ENCODE data around the gene NOL6. TPM values are rescaled to one million over a fixed set of nuclear protein-coding genes. Genes with fewer than 3 reads are reported as not detected.
"Not testable (repeated sequence)": the region's sequence is repeated elsewhere in the genome, so short reads cannot be mapped to it uniquely, and the experiment has no call there.

NOL6 gene
- polyA plus RNA-seq, 10 donors, result 19.4 to 27.1 (median 23.5) TPM

DNA sequence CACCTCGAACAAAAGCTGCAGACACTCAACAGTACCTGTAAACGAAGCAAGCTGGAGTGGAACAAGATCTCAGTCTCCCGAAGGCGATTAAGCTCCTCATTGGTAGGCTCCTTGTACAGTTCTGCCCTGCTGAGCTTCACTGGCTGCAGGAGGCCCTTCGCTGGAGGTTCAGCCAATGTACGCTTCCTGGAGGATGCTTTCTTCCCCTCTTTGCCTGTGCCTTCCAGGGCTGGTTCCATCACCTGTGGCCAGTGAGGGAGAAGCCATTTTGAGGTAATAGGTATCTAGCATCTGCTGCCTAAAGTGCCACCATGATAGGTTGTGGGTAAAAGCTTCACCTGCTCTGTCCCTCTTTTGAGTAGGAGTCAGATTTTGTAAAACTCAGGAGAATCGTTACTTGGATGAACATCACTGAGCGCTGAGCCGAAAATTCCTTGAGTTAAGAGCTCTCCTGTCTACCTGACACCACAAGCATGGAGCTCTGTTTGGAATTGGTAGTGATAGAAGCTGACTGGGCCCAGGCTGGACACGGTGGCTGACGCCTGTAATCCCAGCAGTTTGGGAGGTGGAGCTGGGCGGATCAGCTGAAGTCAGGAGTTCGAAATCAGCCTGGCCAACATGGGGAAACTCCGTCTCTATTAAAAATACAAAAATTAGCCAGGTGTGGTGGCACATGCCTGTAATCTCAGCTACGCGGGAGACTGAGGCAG, 1.4 kb downstream of the NOL6 start:
- no peak for DNase-seq

DNA sequence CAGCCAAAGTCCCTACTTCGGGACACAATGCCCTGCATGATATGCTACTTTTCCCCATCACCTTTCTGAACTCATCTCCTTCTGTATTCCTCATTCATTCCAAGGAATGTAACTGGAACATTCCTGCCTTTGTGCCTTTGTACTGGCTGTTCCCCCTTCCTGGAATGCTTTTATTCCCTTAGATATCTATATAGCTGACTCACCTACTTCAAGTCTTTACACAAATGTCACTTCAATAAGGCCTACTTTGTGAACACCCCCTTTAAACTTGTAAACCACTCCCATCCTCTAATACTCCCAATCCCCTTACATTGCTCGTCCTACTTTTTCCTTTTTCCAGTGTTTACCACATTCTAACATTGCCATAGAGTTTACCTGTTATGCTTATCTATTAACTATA, 2.4 kb downstream of the NOL6 start:
- no peak for DNase-seq

DNA sequence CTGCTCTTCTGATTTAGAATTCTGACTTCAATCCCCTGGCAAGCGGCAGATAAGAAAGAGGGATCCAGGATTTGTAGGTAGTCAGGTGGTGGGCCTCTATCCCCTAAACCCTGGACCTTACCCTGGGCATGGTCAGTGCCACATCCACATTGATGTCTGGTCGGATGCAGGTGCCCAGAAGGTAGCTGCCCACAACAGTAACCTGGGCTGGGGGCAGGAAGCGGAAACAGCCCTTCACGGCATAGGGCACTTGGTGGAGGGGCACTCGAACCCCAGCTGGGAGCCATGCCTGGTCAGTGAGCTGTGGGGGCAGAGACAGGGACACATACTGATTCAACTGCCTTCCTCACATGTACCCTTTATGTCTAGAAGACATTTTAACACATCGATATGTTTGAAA, 3.8 kb downstream of the NOL6 start:
- DNase-seq, result no peak

DNA sequence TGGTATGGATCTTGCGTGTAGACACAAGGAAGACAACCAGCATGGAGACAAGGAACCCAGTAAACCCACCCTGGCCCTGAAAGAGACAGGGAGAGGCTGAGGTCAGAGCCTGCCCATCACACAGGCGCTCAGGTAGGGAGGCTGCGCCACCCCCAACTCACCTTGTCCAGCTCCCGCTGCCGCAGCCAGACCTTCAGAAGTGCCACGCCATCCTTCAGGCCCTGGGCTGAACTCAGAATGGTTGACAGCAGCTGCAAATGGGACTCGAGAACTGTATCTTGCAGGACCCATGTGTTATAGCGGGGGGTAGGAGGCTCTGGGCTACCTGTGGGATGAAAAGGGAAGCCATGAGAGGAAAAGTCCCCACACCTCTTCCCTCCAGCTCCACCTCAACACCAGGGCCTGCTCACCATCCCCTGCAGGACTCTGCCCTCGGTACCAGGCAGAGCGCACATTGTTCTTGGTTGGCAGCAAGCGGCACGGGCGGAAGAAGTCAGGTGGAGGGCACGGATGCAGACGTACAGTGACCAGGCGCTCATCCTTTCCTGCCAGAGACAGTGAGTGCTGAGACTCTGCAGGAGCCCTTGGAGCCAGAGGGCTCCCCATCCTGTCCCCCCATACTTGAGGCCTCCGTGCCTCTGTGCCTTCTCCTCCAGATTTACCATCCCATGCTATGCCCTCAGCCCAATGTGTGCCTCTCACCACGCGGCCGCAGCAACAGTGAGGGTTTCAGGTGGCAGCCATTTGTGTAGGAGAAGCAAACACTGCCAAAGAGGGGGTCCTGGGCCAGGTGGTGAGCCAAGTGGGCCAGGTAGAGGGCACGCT, 4.7 kb downstream of the NOL6 start:
- DNase-seq, result no peak

DNA sequence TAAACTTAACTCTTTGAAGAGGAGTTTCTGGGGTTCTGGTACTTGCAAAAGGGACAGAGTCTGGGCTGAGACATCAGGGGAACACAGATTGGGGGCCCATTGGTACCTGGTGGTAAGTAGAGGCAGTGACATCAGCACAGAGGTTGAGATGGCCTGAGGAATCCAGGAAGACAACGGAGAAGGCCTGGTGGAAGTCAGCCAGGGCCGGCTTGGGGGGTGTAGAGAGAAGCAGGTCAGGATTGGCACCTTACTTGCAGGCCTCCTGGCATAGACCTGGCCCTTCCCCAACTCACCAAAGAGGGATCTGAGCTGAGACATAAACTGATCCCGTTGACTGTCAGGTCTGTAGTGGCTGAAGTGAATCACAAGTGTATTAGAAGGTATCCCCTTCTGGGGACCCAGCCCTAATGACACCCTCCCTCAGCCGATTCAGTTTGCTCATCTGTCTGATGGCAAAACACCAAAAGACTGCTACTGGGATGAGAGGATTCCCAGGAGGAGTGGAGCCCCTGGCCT, 5.5 kb downstream of the NOL6 start:
- DNase-seq, result no peak

DNA sequence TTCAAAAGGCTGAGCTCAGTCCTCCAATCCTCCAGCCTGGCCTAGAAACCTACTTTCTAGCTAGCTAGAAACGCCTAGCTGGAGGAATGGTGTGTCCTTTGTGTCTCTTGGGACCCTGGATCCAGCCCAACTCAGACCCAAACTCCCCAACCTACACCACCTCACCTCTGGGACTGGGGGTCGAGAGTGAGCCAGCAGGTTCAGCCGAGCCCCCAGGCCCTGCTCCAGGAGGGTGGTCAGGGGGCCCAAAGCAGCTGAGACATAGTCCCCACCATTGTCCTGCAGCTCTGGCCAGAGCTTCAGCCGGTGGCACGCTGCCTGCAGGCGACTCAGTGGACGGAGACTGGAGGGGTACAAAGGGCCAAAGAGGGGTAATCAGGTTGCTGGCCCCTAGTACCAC, 6.2 kb downstream of the NOL6 start:
- no peak for DNase-seq

DNA sequence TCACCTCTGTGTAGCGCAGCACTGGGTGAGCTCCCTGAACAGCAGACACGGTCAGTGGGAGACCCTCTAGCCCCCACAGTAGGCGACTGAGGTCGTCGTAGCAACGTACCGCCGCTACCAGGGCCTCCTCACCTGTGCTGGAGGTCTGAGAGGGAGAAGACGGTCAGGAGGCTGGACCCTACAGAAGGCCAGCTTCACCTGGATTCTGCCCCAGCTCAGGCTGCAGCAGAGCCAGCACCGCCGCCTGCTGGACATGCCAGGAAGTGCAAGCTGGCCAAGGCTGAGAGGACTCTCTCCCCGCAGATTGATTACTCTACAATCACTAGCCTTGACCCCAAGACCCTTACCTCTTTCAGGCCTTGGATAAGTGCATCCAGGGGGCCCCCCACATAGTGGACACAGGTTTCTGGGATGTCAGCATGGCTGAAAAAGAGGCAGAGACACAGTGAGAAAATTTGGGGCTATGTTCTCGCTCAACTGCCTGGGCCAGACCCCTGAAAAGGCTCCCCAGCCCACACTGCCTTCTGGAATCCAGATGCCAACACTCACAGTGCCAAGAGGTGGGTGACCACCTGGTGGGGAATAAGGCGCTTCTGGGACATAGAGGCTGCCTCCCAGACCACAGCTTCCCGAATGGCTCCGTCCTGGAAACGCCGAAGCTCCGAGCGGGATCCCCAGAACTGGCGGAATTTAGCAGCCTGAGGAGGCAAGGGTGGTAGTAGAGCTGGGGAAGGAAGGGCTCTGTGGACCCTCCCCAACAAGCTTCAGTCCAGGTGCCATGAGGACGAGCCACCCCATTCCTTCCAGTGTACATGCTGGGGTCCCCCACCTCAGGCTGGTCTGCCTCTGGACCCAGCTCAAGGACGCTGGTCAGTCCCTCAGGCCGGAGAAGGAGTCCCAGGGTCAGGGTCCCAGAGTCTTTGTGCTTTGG, 6.9 kb downstream of the NOL6 start:
- peak in 2 of 3 donors; percentile 40 to 51 for DNase-seq

DNA sequence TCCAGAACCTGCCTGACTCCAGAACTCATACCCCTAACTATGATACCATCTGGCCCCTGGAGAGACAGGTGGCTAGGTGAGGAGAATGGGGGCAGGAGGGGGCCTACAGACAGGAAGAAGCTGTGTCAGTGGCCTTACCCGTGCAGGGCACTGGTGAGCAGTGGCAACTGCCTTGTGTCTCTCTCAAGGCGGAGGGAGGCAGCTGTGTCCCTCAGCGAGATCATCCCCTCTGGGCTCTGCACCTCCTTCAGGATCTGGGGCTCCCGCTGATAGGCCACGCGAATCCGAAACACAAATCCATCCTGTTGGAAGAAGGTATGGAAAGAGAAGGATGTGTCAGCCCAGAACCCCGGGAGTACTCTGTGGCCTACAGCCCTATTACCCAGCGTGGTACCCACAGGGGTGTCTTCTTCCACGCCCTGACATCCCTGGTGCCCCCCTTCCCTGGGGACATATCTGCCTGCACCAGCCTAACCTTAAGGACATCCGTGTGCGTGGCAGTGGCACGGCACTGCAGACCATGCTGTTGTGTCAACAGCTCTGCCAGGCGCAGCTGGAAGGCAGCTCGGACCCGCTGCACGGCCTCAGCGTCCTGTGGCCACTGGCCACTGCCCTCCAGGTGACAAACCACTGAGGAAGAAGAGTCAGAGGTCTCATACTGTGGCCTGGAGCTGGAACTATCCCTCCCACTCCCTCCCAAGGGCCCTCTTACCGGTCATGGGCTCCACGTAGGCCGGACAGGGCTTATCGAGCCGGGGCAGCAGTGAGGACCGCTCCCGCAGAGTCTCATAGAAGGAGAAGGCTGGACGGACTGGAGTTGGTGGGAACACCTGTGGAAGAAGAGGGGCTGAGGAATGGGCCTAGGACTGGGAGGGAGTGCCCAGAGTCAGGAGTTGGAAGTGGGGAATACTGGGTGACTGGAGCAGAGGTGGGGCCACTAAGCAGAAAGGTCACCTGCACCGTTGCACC, 7.8 kb downstream of the NOL6 start:
- DNase-seq, result no peak

DNA sequence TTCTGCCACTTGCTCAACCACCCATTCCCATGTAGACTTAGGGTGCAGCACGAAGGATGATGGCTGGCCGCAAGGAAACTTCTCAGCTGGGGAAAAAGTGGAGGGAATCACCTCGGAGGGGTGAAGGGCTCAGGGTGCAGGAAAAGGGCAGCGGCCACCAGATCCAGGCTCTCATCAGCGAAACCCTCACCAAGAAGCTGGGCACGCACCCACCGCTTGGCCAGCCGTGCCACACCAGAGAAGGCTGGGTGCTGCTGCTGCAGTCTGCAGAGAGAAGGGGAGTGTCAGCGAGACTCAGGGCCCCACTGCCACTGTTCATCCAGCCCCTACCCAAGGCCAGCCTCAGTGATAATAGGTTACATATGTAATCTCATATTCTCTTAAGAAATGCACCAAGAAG, 8.6 kb downstream of the NOL6 start:
- DNase-seq, result no peak

DNA sequence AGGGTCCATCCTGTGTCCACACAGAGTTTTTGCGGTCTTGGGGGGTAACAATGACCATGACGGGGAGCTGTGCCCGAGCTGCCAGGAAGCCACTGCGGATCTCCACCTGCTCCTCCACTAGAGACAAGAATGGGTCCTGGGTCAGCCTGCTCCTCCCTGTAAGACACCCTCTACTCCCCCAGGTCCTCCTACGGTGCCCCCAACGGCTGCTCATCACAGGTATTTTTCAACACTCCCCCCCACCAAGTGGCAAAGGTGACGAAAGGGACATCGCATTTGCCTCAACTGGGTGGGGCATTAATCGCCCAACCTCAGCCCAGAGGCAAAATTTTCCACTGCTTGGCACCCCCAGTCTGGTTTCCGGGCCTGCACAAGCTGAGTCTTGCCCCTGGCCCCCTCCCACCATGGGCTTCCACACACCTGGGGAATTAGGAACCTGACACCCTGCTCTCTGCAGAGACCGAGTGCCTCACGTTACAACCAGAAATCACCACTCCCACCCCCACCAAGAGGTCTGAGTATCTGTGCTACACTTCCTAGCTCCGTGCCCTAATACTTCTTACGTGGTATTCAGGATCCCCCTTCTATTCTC, 9.6 kb downstream of the NOL6 start:
- DNase-seq, result no peak

DNA sequence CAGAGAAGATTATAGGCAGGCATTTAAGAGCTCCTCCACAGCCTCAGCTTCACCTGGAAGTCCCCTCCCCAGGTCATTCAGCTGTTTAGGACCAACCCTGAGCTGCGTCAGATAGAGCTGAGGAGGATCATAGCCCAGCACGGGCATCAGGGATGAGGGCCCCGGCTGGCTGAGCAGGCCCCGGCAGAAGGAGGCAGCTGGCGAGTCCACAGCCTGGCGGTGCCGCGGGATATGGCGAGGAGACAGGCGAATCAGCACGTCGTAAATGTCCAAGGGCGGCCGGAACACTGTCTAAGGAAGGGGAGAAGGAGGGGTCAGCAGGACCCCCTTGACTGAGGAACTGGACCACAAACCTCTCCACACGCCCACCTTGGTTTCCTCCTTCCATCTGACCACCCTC, 10.6 kb downstream of the NOL6 start:
- no peak for DNase-seq

DNA sequence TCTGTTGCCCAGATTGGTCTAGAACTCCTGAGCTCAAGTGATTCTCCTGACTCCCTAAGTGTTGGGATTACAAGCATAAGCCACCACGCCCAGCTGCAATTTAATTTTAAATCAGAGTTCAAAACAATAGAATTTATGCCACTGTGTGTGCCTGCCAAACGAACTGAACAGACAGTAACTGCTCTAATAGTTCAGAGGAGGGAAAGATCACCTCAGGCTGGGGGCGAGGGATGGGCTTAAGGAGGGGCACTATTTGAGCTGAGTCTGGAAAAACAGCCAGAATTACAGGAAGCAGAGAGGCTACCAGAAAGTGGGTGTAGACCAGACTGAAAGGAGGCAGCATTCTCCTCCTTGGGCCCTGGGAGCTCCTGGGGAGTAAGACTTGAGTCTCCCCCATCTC, 12.2 kb downstream of the NOL6 start:
- DNase-seq, result no peak

DNA sequence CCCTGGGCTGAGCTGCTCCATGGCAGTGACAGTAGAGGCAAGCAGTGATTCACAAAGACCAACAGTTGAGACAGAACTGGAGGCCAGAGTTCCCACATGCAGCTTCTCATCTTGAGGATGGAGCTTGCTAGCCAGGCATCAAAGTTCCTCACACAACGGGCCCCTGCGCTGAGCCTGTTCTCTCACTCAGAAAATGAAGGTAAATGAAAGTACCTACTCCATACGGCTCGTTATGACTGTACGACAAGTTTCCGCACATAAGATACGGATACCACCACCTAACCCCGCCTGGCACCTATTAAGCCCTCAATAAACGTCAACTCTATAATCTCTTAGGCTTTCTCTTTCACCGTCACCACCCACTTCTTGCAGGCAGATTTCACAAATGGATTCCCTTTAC, 12.9 kb downstream of the NOL6 start:
- no peak for DNase-seq

DNA sequence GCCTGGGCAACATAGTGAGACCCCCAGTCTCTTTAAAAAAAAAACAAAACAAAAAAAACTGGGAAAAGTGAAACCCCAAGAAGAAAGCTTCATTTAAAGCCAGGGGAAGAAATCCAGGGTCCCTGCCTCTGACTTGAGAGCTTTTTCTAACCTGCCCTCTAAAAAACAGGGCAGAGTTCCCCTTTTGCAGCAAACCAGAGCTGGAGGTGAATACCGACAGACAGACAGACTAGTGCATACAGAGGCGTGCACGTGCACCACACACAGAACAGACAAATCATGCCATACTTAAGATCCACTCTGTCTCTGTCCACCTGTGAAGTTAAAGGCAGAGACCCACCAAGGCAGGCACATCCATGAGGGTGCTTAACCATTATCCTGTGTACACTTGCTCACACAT, 14.6 kb downstream of the NOL6 start:
- no peak for DNase-seq

DNA sequence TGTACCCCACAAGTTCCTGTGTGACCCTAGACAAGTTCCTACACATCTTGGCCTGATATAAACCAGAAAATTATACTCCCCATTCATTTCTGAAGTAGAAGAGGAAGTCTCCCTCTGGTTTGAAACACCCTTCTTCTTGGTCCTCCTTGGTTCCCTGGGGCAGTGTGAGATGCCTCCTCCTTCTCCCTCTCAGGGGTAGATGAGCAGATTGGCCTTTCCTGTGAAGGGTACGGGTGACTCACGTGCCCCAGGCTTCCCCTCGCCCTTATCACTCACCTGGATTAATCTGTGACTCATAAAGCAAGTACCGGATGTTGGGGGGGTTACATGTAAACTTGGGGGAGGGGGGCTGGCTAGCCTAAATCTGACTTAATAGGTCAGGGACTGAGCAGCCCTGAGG, 15.3 kb downstream of the NOL6 start:
- no peak for DNase-seq

DNA sequence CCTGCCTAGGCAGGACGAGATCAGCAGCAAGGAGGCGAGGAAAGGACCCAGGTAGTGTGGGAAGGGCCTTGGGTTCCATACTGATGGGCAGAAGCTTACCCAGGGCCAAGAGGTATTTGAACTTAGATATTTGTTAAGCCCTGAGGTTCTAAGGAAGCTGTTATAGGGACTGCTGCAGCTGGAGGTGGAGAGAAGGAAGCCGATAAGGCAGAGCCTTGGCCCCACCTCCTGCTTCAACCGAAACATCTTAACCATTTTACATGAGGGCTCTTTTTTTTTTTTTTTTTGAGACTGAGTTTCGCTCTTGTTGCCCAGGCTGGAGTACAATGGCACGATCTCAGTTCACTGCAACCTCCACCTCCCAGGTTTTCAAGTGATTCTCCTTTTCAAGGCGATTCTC, 17.8 kb downstream of the NOL6 start:
- DNase-seq, result no peak

DNA sequence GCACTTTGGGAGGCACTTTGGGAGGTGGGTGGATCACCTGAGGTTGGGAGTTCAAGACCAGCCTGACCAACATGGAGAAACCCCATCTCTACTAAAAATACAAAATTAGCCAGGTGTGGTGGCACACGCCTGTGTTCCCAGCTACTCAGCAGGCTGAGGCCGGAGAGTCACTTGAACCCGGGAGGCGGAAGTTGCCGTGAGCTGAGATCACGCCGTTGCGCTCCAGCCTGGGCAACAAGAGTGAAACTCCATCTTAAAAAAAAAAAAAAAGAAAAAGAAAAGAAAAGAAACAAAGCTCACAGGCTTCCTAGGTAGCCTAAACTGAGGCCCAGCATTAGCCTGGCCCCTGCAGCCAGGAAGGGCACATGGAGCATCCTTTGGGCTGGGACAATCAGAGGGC, 18.3 kb downstream of the NOL6 start:
- DNase-seq, result not testable (repeated sequence)

DNA sequence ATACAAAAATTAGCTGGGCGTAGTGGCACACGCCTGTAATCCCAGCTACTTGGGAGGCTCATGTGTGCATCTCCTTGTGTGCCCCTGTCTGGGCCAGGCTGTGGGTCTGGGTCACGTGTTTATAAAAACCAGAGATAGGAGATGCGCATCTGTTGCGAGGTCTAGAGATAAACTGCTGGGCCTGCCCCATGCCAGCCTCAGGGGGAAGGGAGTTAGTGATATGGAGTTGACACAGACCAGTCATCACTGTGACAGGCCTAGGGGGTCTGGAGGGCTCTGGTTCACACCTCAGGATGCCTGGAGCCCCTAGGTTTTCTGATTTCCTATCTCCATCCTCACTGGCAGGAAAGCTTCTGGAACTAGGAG, 19.1 kb downstream of the NOL6 start:
- not testable (repeated sequence) for DNase-seq

DNA sequence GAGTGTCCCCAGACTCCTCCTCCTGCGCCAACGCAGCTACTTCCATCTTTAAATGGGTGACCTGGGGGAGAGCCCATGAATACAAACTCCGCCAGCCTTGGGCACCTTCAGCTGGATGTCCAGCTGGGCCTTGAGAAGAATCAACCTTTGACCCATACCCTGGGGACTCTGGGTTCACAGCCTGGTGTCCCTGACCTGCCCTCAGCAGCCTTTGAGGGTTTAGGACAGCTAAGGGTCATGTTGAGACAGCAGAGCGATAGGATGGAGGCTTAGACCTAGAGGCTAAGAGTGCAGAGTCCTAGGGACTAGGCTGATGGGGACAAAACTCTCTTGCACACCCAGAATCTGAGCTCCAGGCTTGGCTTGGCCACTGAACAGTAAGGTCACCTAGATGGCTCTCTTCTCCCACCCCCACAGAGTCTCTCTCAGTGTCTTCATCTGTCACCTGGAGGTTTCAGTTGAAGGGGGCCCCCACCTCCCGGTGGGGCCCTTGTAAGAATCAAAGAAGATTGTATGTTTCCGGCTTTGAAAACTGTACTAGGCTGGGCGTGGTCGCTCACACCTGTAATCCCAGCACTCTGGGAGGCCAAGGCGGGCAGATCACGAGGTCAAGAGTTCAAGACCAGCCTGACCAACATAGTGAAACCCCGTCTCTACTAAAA, 19.6 kb downstream of the NOL6 start:
- no peak for DNase-seq

DNA sequence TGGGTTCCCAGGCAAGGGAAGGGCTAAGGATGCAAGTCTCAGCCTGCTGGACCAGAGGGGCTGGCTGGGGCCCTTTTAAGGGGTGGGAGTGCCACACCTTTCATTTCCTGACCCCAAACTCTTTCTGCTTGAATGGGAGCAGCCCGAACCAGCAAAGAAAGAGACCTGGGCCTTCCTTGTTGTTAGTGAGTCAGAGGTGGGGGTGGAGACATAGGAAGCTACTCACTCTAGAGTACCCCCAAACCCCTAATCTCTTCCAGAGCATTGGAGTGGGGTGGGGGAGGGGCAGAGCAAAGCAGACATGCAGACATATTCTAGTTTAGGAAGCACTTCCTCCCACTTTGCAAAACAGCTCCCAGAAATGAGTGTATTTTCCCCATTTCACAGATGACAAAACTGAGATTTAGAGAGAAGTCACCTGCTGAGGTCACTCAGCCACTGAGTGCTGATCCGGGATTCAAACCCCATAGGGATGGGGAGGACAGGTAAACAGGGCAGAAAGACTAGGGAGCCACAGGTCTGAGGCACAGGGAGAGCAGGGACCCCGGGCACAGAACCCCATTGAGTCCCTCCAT, 20.4 kb downstream of the NOL6 start:
- no peak for DNase-seq
